Dendritic cell treated with granulocyte-macrophage colony-stimulating factor and Interleukin-4, amounts not matched to agents 40 ng/mL and 50 ng/mL, for 4 days (primary cell): ENCODE measurements around the gene HNRNPM.
A peak's percentile ranks its signal among the peaks of the same experiment; 100 is the strongest.

Source experiments
- H3K27ac Mint-ChIP-seq: one replicate; pipeline ENCODE4 v1.8.0; 2022; ENCODE audit warnings: mild to moderate bottlenecking, mixed read lengths
- H3K27me3 Mint-ChIP-seq: one replicate; pipeline ENCODE4 v1.8.0; 2022; ENCODE audit warnings: mild to moderate bottlenecking, mixed read lengths
- H3K36me3 Mint-ChIP-seq: one replicate; pipeline ENCODE4 v1.8.0; 2022; ENCODE audit warnings: low read depth, mixed read lengths
- H3K4me1 Mint-ChIP-seq: one replicate; pipeline ENCODE4 v1.8.0; 2022; ENCODE audit warnings: low read depth, mixed read lengths
- H3K4me3 Mint-ChIP-seq: one replicate; pipeline ENCODE4 v1.8.0; 2022; ENCODE audit warnings: mild to moderate bottlenecking, moderate library complexity, mixed read lengths
- H3K9me3 Mint-ChIP-seq: one replicate; pipeline ENCODE4 v1.8.0; 2022; ENCODE audit warnings: mixed read lengths
- intact Hi-C: fragments of 100-400 bp; cut with micrococcal nuclease; formaldehyde crosslinking; loops from one replicate; pipeline ENCODE4 v1.15.0; 2022

The HNRNPM gene

DNA sequence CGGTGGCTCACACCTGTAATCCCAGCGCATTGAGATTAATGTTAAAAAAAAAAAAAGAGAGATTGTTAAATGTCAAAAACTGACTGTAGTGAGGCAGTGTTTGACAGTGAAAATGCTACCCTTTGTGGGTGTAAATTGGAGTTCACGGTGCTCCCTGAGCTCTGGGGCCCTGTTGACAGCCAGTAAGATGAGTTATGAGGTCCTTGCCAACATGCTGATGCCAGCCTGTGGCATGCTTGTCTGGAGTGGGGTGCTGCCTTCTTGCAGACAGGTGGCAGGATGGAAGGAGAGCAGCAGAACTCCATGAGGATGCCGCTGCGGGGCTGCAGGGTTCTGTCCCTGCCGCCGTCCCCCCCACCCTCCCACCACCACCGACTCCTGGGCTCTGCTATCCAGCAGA is 31.7 kb downstream of the HNRNPM start:
- Mint-ChIP-seq H3K27me3 (no peaks in the 10 kb centered on the region), H3K4me1 (peaks cover 59% of the 10 kb centered on the region), H3K36me3 (peaks cover 96% of the 10 kb centered on the region), H3K4me3 (no peak overlapping the region), H3K27ac (no peak overlapping the region), H3K9me3 (no peaks in the 10 kb centered on the region)
- intact Hi-C loops = no loop called here

DNA sequence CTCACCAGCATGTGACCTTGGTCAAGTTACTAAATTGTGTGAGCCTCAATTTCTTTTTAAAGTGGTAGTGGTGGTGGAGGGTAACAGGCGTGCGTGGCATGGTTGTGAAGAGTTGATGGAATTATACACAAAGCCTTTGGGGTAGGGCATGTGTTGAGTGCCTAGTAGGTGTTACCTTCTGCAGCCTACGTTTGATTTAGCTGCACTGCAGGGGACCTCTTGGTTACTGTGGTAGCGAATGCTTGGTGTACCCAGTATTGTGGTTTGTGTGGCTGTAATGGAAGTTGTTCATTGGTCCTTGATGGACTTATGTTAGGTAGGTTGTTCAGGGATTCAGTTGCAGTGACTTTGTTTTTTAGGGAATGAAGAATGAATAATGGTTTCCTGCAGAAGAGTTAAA is 33.1 kb downstream of the HNRNPM start:
- no peaks in the 10 kb centered on the region for H3K27me3 Mint-ChIP-seq
- peaks cover 96% of the 10 kb centered on the region for H3K36me3 Mint-ChIP-seq
- H3K4me1 Mint-ChIP-seq = peaks cover 59% of the 10 kb centered on the region
- H3K9me3 Mint-ChIP-seq = no peaks in the 10 kb centered on the region
- intact Hi-C loops = no loop called here
- no peak overlapping the region for H3K27ac Mint-ChIP-seq
- no peak overlapping the region for H3K4me3 Mint-ChIP-seq

DNA sequence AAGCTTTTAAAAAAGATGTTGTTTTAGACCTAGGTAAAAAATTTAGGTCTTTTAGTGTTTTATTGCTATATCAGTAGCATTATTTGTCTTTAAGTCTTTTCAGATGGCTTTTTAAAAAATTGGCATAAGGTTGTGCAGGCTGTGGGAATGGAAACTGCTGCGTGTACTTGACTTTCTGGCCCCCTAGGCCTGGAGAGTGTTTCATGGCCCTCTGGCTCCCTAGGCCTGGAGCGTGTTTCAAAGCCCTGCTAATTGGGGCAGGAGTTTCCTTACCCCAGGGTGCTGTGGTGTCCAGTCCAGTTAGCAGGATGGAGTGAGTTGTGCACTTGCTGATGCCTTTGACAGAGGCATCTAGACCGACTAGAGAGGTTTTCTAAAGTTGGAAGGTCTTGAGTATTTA is 33.8 kb downstream of the HNRNPM start:
- no peaks in the 10 kb centered on the region for H3K27me3 Mint-ChIP-seq
- intact Hi-C loops = no loop called here
- no peak overlapping the region for H3K4me3 Mint-ChIP-seq
- peaks cover 96% of the 10 kb centered on the region for H3K36me3 Mint-ChIP-seq
- H3K9me3 Mint-ChIP-seq = no peaks in the 10 kb centered on the region
- H3K27ac Mint-ChIP-seq = no peak overlapping the region
- peaks cover 56% of the 10 kb centered on the region for H3K4me1 Mint-ChIP-seq

DNA sequence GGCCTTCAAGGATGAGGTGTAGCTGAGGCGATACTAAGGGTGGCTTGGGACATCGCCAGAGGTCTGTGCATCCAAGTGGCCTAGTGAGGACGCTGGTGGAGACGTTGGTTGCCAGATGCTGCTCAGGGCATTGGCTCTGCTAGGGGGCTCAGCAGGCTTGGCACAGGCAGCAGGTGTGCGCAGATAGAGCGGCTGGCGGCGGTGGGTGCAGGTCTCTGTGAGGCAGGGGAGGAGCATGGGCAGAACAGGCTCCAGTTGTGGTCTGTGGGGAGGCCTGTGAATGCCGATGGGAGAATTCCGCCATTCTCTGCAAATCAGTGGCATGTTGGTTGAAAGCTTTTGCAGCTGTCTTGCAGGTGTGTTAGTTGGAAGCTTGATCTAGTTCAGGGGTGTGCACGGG is 36.4 kb downstream of the HNRNPM start:
- Mint-ChIP-seq H3K36me3 (peaks cover 96% of the 10 kb centered on the region), H3K27ac (no peak overlapping the region), H3K4me3 (no peak overlapping the region), H3K9me3 (no peaks in the 10 kb centered on the region), H3K4me1 (peaks cover 69% of the 10 kb centered on the region), H3K27me3 (no peaks in the 10 kb centered on the region)
- intact Hi-C loops = no loop called here

DNA sequence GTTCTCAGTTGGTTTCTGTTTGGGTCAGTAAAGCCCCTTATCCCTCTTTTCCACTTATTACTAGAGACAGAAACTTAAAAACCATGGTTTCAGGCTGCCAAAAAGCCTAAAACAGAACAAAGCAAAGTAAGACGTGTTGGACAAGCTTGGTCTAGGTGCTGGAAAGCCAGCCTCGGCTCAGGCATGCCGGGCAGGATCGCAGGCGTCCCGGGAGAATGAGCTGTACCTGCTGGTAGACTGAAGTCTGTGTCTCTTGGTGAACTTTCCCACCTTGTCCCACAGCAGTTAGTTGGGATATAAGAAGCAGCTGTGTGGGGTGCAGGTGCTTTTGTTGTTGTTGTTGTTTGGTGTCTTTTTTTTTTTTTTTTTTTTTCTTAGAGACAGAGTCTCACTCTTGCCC is 36.8 kb downstream of the HNRNPM start:
- Mint-ChIP-seq H3K36me3 (peaks cover 96% of the 10 kb centered on the region), H3K4me3 (no peak overlapping the region), H3K27me3 (no peaks in the 10 kb centered on the region), H3K9me3 (no peaks in the 10 kb centered on the region), H3K4me1 (peaks cover 71% of the 10 kb centered on the region), H3K27ac (no peak overlapping the region)
- intact Hi-C loops = no loop called here

DNA sequence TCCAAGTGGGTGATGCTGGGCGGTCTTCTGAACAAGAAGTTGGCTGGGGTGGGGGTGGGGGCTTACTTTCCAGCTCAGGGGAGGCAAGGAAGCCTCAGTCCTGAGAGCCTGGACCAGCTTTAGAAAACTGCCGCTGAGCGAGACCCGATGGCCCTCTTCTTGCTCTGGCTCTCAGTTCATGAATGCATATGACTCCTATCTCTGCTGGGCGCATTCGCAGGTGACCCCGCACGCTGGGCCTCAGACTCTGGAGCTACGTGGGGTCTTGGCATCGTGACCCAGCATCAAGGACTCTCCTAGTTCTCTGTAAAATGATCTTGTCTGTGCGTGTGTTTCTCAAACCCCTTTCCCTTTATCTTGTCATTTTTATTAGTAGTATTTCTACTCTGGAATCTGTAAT is 37.9 kb downstream of the HNRNPM start:
- Mint-ChIP-seq H3K4me3 (no peak overlapping the region), H3K36me3 (peaks cover 96% of the 10 kb centered on the region), H3K27me3 (no peaks in the 10 kb centered on the region), H3K9me3 (no peaks in the 10 kb centered on the region), H3K4me1 (peaks cover 80% of the 10 kb centered on the region), H3K27ac (peak overlapping the region; percentile 58)
- intact Hi-C loops = no loop called here

DNA sequence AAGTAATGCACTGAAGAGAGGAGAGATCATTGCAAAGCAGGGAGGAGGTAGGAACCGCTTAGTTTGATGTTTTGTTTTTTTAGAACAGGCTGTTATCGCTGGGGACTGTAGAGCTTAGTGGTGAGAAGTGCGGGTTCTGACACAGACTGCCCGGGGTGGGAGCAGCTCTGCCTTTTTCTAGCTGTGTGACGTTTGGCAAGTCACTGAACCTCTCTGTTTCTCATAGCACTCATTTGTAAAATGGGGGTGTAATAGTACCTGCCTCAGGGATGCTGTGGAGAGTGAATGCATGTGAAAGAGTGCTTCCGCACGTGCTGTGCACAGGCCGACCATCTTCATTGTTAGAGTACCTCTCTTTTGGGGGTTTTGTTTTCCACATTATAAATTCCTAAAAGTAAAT is 38.4 kb downstream of the HNRNPM start:
- no peak overlapping the region for H3K4me3 Mint-ChIP-seq
- H3K36me3 Mint-ChIP-seq = peaks cover 96% of the 10 kb centered on the region
- H3K27me3 Mint-ChIP-seq = no peaks in the 10 kb centered on the region
- peaks cover 80% of the 10 kb centered on the region for H3K4me1 Mint-ChIP-seq
- intact Hi-C loops = no loop called here
- H3K27ac Mint-ChIP-seq = peak overlapping the region; percentile 58
- H3K9me3 Mint-ChIP-seq = no peaks in the 10 kb centered on the region

DNA sequence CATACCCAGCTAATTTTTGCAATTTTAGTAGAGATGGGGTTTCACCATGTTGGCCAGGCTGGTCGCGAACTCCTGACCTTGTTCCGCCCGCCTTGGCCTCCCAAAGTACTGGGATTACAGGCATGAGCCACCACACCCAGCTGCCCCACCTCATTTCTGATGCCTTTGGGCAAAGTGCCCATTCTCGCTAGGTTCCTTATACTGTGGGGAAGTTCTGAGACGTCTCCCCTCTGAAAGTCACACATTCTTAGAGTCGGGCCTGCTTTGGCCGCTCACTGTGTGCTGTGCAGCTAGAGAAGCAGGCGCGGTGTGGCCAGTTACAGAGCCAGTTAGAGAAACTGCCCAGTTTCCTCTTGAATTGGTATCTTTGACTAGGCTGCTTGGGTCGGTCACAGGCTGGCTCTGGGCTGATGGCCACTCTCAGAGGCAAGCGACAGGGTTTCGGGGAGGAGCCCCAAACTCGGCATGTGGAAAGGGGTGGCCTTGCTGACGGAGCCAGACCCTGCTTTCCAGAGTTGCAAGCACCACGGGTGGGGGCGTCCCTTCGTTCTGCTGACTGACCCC is 39.6 kb downstream of the HNRNPM start:
- no peaks in the 10 kb centered on the region for H3K9me3 Mint-ChIP-seq
- no peaks in the 10 kb centered on the region for H3K27me3 Mint-ChIP-seq
- intact Hi-C loops = no loop called here
- peaks cover 85% of the 10 kb centered on the region for H3K4me1 Mint-ChIP-seq
- peaks cover 96% of the 10 kb centered on the region for H3K36me3 Mint-ChIP-seq
- H3K27ac Mint-ChIP-seq = peak overlapping the region; percentile 86
- peak overlapping the region; percentile 4 for H3K4me3 Mint-ChIP-seq

DNA sequence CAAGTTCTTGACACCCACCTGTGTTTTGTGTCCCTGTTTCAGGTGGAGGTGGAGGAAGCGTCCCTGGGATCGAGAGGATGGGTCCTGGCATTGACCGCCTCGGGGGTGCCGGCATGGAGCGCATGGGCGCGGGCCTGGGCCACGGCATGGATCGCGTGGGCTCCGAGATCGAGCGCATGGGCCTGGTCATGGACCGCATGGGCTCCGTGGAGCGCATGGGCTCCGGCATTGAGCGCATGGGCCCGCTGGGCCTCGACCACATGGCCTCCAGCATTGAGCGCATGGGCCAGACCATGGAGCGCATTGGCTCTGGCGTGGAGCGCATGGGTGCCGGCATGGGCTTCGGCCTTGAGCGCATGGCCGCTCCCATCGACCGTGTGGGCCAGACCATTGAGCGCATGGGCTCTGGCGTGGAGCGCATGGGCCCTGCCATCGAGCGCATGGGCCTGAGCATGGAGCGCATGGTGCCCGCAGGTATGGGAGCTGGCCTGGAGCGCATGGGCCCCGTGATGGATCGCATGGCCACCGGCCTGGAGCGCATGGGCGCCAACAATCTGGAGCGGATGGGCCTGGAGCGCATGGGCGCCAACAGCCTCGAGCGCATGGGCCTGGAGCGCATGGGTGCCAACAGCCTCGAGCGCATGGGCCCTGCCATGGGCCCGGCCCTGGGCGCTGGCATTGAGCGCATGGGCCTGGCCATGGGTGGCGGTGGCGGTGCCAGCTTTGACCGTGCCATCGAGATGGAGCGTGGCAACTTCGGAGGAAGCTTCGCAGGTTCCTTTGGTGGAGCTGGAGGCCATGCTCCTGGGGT is 41.0 kb downstream of the HNRNPM start:
- no peaks in the 10 kb centered on the region for H3K27me3 Mint-ChIP-seq
- H3K9me3 Mint-ChIP-seq = no peaks in the 10 kb centered on the region
- no peak overlapping the region for H3K4me3 Mint-ChIP-seq
- H3K4me1 Mint-ChIP-seq = peaks cover 95% of the 10 kb centered on the region
- intact Hi-C loops = no loop called here
- peaks cover 100% of the 10 kb centered on the region for H3K36me3 Mint-ChIP-seq
- H3K27ac Mint-ChIP-seq = peak overlapping the region; percentile 87

DNA sequence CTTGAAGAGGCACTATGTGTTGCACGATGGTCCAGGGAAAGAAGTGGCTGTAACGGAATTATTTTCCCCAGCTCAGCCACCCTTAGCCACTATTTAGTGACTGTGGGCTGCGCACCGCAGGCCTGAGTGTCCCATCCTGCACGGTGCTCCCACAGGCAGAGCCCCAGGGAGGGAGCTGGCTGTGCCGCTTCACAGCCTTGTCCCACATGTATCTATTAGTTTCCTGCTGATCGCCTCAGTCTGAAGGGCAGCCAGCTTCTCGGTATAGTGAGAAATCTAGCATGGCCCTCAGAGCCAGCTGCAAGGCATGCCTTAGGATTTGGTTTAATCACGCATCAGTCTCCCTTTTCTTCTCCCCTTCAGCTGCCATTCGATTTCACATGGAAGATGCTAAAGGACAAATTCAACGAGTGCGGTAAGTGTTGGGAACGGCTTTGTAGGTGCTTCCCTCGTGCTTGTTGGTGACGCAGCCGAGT is 41.9 kb downstream of the HNRNPM start:
- no peaks in the 10 kb centered on the region for H3K27me3 Mint-ChIP-seq
- peak overlapping the region; percentile 87 for H3K27ac Mint-ChIP-seq
- no peaks in the 10 kb centered on the region for H3K9me3 Mint-ChIP-seq
- H3K36me3 Mint-ChIP-seq = peaks cover 100% of the 10 kb centered on the region
- peaks cover 95% of the 10 kb centered on the region for H3K4me1 Mint-ChIP-seq
- H3K4me3 Mint-ChIP-seq = peak overlapping the region; percentile 4
- intact Hi-C loops = no loop called here

DNA sequence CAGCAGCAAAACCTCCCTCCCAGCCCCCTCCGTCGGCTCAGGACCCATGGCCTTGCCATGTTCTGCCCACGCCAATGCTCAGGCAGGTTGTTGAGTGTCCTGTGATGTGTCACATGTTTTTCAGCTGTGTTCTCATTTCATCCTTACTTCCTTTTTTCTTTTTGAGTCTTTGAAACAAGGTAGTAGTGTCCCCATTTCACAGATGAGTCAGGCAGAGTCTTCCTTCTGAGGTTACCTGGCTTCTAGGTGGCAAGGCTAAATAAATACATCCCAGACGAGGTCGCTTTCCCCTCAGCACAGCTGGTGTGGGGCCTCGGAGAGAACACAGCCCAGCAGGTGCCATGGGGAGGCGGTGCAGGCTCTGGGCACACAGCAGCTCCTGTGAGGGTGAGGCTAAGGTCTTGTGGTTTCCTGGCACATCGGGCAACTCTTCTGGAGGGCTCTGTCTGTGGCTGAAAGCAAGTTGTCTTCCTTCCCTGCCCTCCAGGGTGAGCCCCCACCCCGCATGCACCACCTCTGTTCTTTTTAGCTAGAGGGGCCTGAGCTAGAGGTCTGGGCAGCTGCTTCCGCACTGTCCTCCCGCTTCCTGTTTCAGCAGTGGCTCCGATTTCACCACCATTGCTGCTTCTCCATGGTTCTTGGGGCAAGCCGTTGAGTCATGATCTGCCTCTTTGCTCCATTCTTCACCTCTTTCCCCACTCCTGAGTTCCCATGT is 42.5 kb downstream of the HNRNPM start:
- Mint-ChIP-seq H3K27me3 (no peaks in the 10 kb centered on the region), H3K36me3 (peaks cover 98% of the 10 kb centered on the region), H3K27ac (peak overlapping the region; percentile 87), H3K9me3 (no peaks in the 10 kb centered on the region), H3K4me3 (peak overlapping the region; percentile 50), H3K4me1 (peaks cover 92% of the 10 kb centered on the region)
- intact Hi-C loops = no loop called here

DNA sequence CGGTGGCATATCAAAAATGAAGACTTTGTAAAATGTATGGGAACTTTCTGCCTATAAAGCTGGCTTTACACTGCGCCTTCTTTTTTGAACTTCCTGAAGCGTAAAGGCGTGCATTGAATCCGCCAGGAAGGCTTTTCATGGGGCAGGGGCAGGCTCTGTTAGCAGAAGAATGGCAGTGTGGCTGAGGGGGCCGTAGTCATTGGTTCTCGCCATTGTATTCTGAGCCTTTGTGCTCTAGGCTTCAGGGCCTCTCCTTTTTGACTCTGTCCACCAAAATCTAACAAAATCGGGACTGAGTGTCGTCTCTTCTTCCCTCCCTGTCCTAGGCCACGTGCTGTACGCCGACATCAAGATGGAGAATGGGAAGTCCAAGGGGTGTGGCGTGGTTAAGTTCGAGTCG is 43.6 kb downstream of the HNRNPM start:
- Mint-ChIP-seq H3K4me1 (peaks cover 86% of the 10 kb centered on the region), H3K4me3 (no peak overlapping the region), H3K9me3 (no peaks in the 10 kb centered on the region), H3K27me3 (no peaks in the 10 kb centered on the region), H3K27ac (peak overlapping the region; percentile 87), H3K36me3 (peaks cover 98% of the 10 kb centered on the region)
- intact Hi-C loops = no loop called here

DNA sequence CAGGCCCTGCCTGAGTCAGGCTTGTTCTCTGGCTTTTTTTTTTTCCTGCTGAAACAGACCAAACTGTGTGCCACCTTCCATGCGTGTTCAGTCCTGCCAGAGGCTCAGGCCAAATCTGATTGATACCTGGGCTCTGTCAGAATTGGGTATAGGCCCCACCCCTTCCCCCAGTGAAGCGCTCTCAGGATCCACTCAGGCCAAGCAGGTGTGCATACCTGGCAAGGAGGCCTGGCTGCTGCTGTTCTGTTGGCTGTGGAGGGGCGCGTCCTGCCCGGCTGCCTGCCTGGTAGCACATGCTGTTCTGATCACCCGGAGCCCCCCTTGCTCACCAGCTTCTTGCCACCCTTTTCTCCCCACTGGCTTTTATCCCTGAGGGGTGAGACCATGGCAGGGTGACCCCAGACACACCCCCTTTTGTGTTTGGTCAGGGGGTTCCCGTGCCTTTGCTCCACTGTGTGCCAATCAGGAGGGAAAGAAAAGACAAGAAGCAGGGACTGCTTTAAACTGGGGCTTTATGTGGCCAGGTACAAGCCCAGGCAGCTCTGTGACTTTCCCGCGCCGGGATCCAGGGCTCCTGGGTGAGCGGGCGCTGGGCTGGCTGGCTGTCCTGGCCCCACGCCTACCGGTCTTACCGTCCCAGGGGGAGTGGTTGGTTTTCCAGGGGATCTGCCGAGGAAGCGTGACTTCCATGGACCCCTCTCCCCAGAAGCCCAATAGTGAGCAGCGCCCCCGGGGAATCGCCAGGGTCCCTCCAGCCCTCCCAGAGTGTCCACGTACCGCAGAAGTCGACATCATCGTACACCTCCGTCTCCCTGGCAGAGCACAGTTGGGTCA is 45.0 kb downstream of the HNRNPM start:
- peaks cover 98% of the 10 kb centered on the region for H3K36me3 Mint-ChIP-seq
- no peaks in the 10 kb centered on the region for H3K9me3 Mint-ChIP-seq
- H3K27me3 Mint-ChIP-seq = no peaks in the 10 kb centered on the region
- intact Hi-C loops = no loop called here
- no peak overlapping the region for H3K4me3 Mint-ChIP-seq
- peak overlapping the region; percentile 87 for H3K27ac Mint-ChIP-seq
- H3K4me1 Mint-ChIP-seq = peaks cover 84% of the 10 kb centered on the region

DNA sequence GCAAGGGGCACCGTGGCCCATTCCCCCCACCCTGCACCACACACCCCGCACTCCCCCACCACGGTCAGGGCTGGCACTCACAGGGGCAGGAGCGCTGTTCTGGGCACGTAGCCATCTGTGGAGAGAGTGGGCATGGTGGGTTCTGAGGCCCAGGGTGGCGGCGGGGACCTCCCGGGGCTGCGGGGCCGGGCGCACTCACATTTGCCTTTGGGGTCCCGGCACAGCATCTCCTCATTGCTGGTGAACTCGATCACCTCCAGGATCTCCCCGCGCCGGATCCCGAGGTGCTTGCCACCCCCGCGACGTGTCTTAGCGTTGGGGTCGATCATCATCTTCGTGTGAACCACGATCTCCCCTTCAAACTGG is 45.6 kb downstream of the HNRNPM start:
- Mint-ChIP-seq H3K4me3 (no peak overlapping the region), H3K27me3 (no peaks in the 10 kb centered on the region), H3K36me3 (peaks cover 98% of the 10 kb centered on the region), H3K9me3 (no peaks in the 10 kb centered on the region), H3K27ac (peak overlapping the region; percentile 87), H3K4me1 (peaks cover 84% of the 10 kb centered on the region)
- intact Hi-C loops = no loop called here
